Endothelial cell (in vitro differentiated cells): ENCODE results near the gene WDR82. TPM values are rescaled to one million over a fixed set of nuclear protein-coding genes. Genes with fewer than 3 reads are reported as not detected.

Source experiments
- DNase-seq: peaks from one replicate; pipeline ENCODE4 v3.0.0; 2021; ENCODE audit warnings: low spot score
- H3K27ac Mint-ChIP-seq: one replicate; pipeline ENCODE4 v1.8.0; 2021; ENCODE audit warnings: mixed read lengths, inconsistent platforms; ENCODE audit not compliant: unreplicated experiment
- H3K27me3 Mint-ChIP-seq: one replicate; pipeline ENCODE4 v1.8.0; 2021; ENCODE audit warnings: mild to moderate bottlenecking, moderate library complexity, mixed read lengths, inconsistent platforms; ENCODE audit not compliant: unreplicated experiment
- H3K36me3 Mint-ChIP-seq: one replicate; pipeline ENCODE4 v1.8.0; 2021; ENCODE audit warnings: mild to moderate bottlenecking, low read depth, mixed read lengths, inconsistent platforms; ENCODE audit not compliant: unreplicated experiment
- H3K4me1 Mint-ChIP-seq: one replicate; pipeline ENCODE4 v1.8.0; 2021; ENCODE audit warnings: mild to moderate bottlenecking, mixed read lengths, inconsistent platforms; ENCODE audit not compliant: unreplicated experiment
- H3K4me3 Mint-ChIP-seq: one replicate; pipeline ENCODE4 v1.8.0; 2021; ENCODE audit warnings: mild to moderate bottlenecking, mixed read lengths, inconsistent platforms; ENCODE audit not compliant: unreplicated experiment
- H3K9me3 Mint-ChIP-seq: one replicate; pipeline ENCODE4 v1.8.0; 2021; ENCODE audit warnings: mixed read lengths, inconsistent platforms; ENCODE audit not compliant: unreplicated experiment
- CTCF ChIP-seq: fragments of 200-600 bp; sonication (generic); IDR thresholded peaks from one replicate; pipeline ENCODE4 v1.5.0; 2021; ENCODE audit warnings: antibody characterized with exemption; ENCODE audit not compliant: unreplicated experiment
- microRNA-seq: library from miRNA; unstranded; fragments of <30 nt; microRNA quantifications from one replicate; pipeline ENCODE4, GENCODE V29; 2020; ENCODE audit not compliant: unreplicated experiment
- total RNA-seq: library from RNA; stranded (reverse); fragmentation: NEBNext Ultra II Directional; extraction: Animal tissue kit (Norgen Biotek cat#: 25700); gene quantifications from one replicate; pipeline ENCODE4 v1.2.1, GENCODE V29; 2021; ENCODE audit not compliant: unreplicated experiment

WDR82 gene
- total RNA-seq, 1 donor from 2014 or later = 72.3 TPM

- Mint-ChIP-seq H3K36me3 (peaks cover 47% of the 10 kb centered on the region), H3K4me3 (no peak overlapping the region), H3K4me1 (no peaks in the 10 kb centered on the region)
Observed at GRCh38 chr3:52210550-52211046, 67.9 kb downstream of the WDR82 start.

GRCh38 chr3:52210037-52210436 is 68.4 kb downstream of the WDR82 start:
- Mint-ChIP-seq H3K36me3 (peaks cover 43% of the 10 kb centered on the region), H3K4me1 (no peaks in the 10 kb centered on the region), H3K9me3 (no peaks in the 10 kb centered on the region), H3K27ac (no peak overlapping the region), H3K27me3 (no peaks in the 10 kb centered on the region), H3K4me3 (no peak overlapping the region)
- TF ChIP-seq CTCF = no peak
- no peak for DNase-seq

More at GRCh38 chr3:52210550-52211046, 67.9 kb downstream of the WDR82 start:
- no peak for DNase-seq
- no peaks in the 10 kb centered on the region for H3K9me3 Mint-ChIP-seq
- no peaks in the 10 kb centered on the region for H3K27me3 Mint-ChIP-seq
- no peak for TF ChIP-seq CTCF
- H3K27ac Mint-ChIP-seq = no peak overlapping the region

GRCh38 chr3:52208556-52208955 is 69.9 kb downstream of the WDR82 start:
- Mint-ChIP-seq H3K4me1 (no peaks in the 10 kb centered on the region), H3K4me3 (no peak overlapping the region), H3K27ac (peak overlapping the region; percentile 41), H3K9me3 (no peaks in the 10 kb centered on the region), H3K27me3 (no peaks in the 10 kb centered on the region), H3K36me3 (peaks cover 45% of the 10 kb centered on the region)
- TF ChIP-seq CTCF = no peak
- no peak for DNase-seq

GRCh38 chr3:52205727-52206372 is 72.6 kb downstream of the WDR82 start:
- no peak for DNase-seq
- TF ChIP-seq CTCF = no peak
- Mint-ChIP-seq H3K4me3 (no peak overlapping the region), H3K27ac (no peak overlapping the region), H3K27me3 (no peaks in the 10 kb centered on the region), H3K36me3 (peaks cover 53% of the 10 kb centered on the region), H3K4me1 (peaks cover 2% of the 10 kb centered on the region), H3K9me3 (no peaks in the 10 kb centered on the region)

Small RNAs within 50 kb of the gene (microRNA-seq; reads per million reads assigned to microRNA genes)
- gene MIR135A1 (37.8 reads per million, percentile 74 among the genes with 10 or more reads in this experiment), gene MIRLET7G (54.7 reads per million, percentile 78 among the genes with 10 or more reads in this experiment)

Other genes starting within 250 kb of the WDR82 start
- gene DUSP7, start 222.1 kb downstream of the WDR82 start, total RNA-seq = 21.7 TPM
- gene POC1A, start 124.2 kb downstream of the WDR82 start, total RNA-seq = 7.5 TPM
- 59.1 TPM for gene ALAS1, start 80.5 kb downstream of the WDR82 start, total RNA-seq
- not detected for gene TLR9, start 53.0 kb downstream of the WDR82 start, total RNA-seq
- 85.3 TPM for gene TWF2, start 39.5 kb downstream of the WDR82 start, total RNA-seq
- gene PPM1M, start 32.9 kb downstream of the WDR82 start, total RNA-seq = 15.0 TPM
- 22.4 TPM for gene GLYCTK, start 9.2 kb upstream of the WDR82 start, total RNA-seq
- gene DNAH1, start 37.7 kb upstream of the WDR82 start, total RNA-seq = 3.3 TPM
- 118 TPM for gene BAP1, start 131.4 kb upstream of the WDR82 start, total RNA-seq
- 15.9 TPM for gene PHF7, start 132.0 kb upstream of the WDR82 start, total RNA-seq
- gene SEMA3G, start 166.5 kb upstream of the WDR82 start, total RNA-seq = 175 TPM
- gene TNNC1, start 175.4 kb upstream of the WDR82 start, total RNA-seq = 0.67 TPM
- 261 TPM for gene NISCH, start 177.0 kb upstream of the WDR82 start, total RNA-seq
- gene STAB1, start 216.7 kb upstream of the WDR82 start, total RNA-seq = 866 TPM